Stimulated activated CD8-positive, alpha-beta memory T cell treated with anti-CD3 and anti-CD28 coated beads, Interleukin-7, amount 100 ng/mL, for 1 hour (primary cell): ENCODE data around the gene SLIT3.

Experiments used
- DNase-seq, 2 donors: peaks; one replicate each; pipeline ENCODE4 v3.0.0-alpha.2; 2020; ENCODE audit warnings: low read depth in 2 of 2

The SLIT3 gene

DNA sequence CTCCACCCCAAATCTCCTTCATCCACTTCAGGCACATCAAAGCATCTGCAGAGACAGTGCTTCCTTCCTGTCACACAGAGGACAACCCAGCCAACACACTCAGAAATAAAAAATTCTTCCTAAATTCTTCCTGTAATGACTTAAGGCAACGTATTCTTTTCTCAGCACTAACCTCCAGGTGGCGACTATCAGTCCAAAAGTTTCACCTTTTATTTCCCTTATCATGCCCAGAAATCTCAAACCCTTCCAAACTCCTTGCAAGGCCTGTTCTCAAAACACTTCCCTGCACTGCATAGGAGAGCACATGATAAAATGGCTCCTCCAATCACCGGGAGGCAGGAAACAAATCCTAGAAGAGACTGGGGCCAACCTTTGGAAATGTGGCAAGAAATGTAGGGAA is 35.1 kb downstream of the SLIT3 start:
- no peak for DNase-seq

DNA sequence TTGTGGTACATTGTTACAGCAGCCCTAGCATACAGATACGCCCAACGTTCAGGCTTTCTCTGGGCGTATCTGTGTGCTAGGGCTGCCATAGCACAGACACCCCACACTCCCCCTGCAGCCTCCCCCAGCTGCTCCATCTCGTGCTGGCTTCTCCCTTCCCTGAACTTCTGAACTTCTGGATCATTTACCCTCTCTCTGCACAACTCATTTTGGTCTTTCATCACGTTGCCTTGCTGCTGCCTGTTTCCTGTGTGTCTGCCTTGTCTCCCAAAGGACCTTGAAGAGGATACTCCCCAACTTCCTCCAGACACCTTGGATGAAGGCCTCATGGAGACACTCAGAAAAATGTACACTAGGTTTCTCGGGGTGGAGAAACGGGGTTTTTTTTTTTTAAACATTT is 37.3 kb downstream of the SLIT3 start:
- DNase-seq: no peak

- no peak for DNase-seq
Measured at GRCh38 chr5:169260896-169261569, 39.9 kb downstream of the SLIT3 start.

- DNase-seq: no peak
Measured at GRCh38 chr5:169258372-169259000, 42.5 kb downstream of the SLIT3 start.

GRCh38 chr5:169256191-169256590 is 44.7 kb downstream of the SLIT3 start:
- no peak for DNase-seq

DNA sequence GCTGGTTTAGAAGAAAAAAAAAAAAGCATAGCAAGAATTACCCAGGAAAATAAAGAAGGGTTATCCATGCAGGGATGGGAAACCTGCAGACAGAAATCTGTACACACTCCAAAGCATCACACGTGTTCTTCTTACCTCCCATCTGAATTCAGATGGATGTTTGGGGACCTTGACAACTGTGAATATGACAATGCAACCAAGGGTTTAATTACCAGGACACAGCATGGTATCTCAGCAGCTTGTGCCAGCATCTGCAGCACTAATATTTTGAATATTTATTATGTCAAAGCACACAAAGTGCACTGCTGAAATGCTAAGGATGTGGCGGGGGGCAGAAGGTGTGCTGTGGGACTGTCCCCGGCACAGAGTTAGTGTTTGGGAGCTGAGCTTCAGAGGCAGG is 47.9 kb downstream of the SLIT3 start:
- no peak for DNase-seq

DNA sequence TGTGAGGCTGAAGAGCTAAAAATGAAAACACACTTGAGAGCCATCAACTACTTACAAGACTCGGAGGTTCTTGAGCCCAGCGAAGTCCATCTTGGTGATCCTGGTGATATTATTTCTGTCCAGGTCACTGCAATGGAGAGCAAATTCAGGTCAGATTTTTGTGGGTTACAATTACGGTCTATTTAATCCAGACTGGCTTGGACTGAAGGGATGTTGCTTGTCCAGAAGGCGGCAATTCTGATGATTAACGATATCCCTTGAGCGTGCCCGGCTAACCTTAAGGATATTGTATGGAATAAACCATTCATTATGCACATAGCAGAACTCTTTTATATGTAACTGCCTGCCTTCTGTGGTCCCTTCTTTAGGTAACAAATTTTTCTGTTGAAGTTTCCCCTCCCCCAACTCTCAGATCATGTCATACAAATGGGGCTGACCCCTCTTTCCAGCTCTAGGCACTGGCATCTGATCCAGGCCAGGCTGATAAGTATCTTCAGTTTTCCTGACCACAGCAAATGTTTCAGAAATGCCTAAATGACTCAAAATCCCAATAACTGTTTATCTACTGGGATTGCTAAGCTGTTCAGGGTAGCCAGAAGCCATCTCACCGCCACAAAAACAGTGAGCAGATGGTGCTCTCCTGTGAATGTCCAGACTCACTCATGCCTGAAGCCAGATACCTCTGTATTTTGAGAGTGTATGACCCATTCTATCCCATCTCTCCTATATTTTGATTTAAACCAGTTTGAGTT is 49.4 kb downstream of the SLIT3 start:
- DNase-seq: no peak

DNA sequence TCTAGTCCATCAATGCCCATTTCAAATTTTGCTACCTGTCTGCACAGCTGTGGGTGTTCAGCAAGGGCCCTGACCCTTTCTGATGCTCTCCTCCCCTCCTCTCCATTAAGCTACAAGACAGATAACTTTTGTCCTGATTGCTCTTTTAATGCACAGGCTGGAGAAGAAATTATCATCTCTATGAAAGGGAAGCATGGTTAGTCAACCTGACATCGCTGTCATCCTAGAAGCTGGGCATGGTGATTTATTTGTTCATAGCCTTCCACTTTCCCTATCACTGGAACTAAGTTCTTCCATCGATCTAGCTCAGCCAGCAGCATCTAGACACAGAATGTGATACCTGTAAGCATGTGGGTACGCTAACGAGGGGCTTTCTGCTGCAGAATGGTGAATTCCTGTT is 50.1 kb downstream of the SLIT3 start:
- no peak for DNase-seq

- no peak for DNase-seq
Measured at GRCh38 chr5:169248996-169249395, 51.9 kb downstream of the SLIT3 start.

GRCh38 chr5:169248550-169248949 is 52.4 kb downstream of the SLIT3 start:
- DNase-seq: no peak

- no peak for DNase-seq
Measured at GRCh38 chr5:169244812-169245211, 56.1 kb downstream of the SLIT3 start.

DNA sequence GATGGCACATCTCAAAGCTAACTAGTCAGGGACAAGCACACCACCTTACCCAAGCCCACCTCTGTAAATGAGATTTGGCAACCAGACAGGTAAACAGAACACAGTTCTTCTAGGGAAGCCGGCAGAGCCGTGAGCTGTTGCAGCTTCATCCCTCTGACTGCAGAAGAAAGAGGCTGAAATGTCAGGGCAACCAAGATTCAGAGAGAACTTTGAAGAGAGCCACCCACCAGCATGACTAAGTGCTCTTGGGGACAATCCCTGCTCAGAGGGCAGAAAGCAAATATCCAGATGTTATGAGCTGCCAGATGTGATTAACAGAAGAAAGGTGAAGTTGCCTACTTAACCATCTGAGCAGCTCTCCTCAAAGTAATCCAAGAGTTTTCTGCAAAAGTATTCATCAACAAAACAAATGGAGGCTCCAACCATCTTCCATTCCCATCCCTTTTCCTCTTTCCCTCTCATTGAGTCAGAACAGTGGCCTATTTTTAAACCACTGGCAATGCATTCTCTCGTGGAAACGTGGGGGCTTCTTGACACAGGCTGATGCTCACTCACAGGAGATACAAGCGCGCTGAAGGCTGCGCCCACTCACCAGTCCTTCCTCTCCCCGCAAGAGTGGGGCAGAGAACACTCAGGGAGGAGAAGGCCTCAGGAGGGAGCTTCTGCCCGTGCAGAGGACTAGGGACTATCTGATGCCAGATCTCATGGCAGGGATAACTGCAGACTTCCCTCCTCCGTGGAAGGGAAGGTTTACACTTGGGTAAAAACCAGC is 57.1 kb downstream of the SLIT3 start:
- DNase-seq: no peak

- DNase-seq: no peak
Measured at GRCh38 chr5:169242849-169243186, 58.1 kb downstream of the SLIT3 start.

DNA sequence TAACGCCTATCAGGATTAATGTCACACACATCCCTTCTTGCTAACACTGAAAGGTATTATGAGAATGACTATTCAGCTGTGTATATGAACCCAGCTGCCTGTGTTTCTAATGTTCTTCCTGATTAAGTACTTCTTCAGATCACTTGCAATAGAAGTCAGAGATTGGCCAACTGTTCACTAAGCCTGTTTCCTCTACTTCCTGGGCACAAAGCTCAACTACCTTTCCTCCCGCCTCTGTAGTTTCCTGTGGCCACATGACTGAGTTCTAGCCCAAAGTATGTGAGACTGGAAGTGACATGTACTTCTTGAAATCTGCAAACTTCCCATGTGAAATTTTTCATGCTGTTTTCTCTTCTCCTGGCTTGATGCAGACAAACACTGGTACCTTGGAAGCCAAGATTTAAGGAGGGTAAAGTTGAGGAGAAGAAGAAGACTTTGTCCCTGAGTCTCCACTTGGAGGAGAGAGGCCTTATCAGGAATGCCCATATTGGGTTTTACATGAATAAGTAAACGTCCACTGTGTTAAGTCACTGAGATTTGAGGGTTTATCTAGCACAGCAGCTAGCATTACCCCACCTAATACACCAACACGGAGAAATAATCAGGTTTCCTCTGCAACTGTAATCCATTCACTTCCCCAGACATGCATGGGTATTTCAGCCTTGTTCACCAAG is 58.6 kb downstream of the SLIT3 start:
- DNase-seq: no peak

DNA sequence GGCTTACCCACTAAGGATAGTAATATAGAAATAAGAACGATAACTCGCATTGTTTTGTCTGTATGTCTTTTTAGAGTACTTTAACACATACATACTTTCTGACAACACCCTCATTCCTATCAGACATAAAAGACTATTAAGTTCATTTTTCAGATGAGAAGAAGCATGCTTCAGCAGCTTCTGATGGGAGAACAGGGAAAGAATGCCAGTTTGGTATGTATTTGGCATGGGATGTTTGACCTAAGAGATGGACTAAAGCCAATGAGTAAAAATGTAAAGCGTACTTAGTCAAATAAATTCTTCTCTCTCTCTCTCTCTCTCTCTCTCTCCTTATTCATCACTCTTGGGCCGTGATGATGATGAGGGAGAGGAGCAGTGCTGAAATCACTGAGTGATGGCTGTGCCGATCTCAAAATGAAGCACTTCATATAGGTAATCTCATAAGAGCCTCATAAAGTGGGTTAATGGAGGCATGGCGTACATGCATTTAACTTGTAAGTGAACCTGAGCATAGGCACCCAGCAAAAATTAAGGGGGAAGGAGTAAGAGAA is 71.5 kb downstream of the SLIT3 start:
- no peak for DNase-seq

- DNase-seq: no peak
Measured at GRCh38 chr5:169226895-169227294, 74.0 kb downstream of the SLIT3 start.

DNA sequence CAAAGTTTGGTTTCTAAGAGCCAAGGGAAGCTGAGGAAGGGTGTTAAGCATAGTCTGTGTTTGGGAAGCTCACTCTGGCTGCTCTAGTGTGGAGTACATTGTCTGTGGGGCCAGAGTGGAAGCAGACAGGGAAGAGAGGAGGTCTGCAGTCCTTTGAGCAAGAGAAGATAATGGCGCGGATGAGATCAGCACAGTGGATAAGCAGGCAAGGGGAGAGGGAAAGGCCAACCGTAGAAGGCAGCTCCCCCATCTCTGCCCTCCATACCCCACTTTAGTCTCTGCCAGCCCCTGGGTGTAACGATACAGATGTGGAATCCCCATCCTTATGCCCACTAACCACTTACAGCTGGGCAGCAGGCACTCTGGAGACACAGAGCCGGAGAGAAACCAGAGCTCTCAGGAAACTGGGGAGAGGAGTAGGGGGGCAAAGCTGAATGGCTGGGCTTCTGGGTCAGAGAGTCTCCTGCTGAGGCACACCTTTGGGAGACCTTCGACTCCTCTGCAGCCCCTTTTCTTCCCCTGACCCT is 75.0 kb downstream of the SLIT3 start:
- DNase-seq: no peak

- DNase-seq: no peak
Measured at GRCh38 chr5:169223595-169223953, 77.4 kb downstream of the SLIT3 start.

GRCh38 chr5:169222934-169223594 is 77.9 kb downstream of the SLIT3 start:
- no peak for DNase-seq

DNA sequence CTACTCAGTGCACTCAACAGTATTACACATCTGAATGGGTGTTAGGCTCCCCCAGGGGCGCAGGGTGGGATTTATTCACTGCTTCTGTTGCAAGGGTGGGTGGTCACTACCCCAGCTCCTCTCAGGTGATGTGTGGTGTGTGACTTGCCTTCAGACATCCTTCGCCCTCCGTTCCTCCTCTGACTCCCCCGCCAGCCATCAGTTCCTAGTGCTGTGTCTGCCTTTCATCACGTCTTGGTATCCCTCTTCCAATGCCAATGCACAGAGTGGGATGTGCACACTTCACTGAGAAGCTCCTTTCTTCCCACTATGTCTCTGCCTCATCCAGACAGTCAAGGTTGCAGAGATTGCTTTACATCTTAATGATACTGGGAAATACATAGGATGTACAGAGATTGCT is 79.4 kb downstream of the SLIT3 start:
- no peak for DNase-seq

- no peak for DNase-seq
Measured at GRCh38 chr5:169219961-169220360, 81.0 kb downstream of the SLIT3 start.
